Measurements from ENCODE around the gene NLRP6. TPM values are rescaled to one million over a fixed set of nuclear protein-coding genes. Genes with fewer than 3 reads are reported as not detected.

Gene NLRP6
- total RNA-seq, 2 experiments from 2014 or later = 14.4 to 14.7 TPM

DNA sequence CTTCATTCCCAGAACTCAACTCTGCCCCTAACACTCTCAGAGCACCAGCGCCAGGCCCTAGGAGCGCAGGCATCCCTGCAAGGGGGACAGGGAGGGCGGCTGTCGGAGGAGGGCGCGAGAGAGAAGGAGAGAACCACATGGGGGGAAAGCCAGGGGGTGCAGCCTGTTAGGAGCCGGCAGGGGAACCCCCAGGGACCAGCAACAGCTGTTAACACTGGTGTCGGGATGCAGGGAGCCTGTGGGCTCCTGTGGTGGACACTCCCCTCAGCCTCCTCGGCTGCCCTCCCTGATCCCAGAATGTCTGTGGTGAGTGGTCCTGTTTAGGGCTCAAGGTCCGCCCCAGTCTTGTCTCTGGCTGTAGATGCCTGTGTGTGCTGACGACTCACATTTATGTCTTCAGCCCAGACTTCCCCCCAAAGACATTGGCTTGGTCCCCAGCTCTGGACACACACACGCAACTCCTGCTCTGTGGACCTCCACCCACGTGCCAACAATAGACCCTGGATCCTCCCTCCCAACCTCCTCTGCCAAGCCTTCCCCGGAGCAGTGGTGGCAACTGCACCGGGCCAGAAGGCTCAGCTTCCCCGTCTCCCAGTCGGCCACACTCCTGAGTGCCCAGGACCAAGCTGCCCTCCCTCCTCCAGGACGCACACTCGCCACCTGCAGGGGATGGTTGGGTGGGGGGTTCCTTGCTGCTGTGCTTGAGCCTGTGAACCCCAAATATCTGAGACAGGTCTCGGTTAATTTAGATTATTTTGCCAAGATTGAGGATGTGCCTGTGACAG is 21.9 kb downstream of the NLRP6 start:
- Mint-ChIP-seq H3K9me3 (no peaks in the 10 kb centered on the region), H3K4me1 (ENCODE audit: low read depth) (peaks cover 14% of the 10 kb centered on the region), H3K27me3 (no peaks in the 10 kb centered on the region), H3K4me3 (no peak overlapping the region), H3K36me3 (ENCODE audit: low read depth) (peaks cover 2% of the 10 kb centered on the region), H3K27ac (no peak overlapping the region)
- POLR2A ChIA-PET = no interaction called here
- ATAC-seq (ENCODE audit: poor library complexity) (no peak), DNase-seq (peak in 3 of 14 experiments; percentile 21 to 60 (median 44))
- intact Hi-C loops (cut with DNase I, micrococcal nuclease) = loop anchor here in 1 of 2 experiments (10.0 kb wide), 1 partner anchor 215 kb away; no protein-coding TSS in a partner anchor
- H3K27ac ChIP-seq (ENCODE audit: low read depth in 1 of 2, low read length in 2 of 2) = no peak overlapping the region
- H3K27me3 ChIP-seq (ENCODE audit: control insufficient read depth in 1 of 2, insufficient read depth in 2 of 2, low read length in 2 of 2) = no peaks in the 10 kb centered on the region
- H3K4me3 ChIP-seq (ENCODE audit: low read length) = no peak overlapping the region
- H3K9me3 ChIP-seq (ENCODE audit: control insufficient read depth in 1 of 2, insufficient read depth in 1 of 2, low read length in 2 of 2) = no peaks in the 10 kb centered on the region
- H3K36me3 ChIP-seq (ENCODE audit: insufficient read depth, low read length) = no peaks in the 10 kb centered on the region
- TF ChIP-seq, protein P1, sequence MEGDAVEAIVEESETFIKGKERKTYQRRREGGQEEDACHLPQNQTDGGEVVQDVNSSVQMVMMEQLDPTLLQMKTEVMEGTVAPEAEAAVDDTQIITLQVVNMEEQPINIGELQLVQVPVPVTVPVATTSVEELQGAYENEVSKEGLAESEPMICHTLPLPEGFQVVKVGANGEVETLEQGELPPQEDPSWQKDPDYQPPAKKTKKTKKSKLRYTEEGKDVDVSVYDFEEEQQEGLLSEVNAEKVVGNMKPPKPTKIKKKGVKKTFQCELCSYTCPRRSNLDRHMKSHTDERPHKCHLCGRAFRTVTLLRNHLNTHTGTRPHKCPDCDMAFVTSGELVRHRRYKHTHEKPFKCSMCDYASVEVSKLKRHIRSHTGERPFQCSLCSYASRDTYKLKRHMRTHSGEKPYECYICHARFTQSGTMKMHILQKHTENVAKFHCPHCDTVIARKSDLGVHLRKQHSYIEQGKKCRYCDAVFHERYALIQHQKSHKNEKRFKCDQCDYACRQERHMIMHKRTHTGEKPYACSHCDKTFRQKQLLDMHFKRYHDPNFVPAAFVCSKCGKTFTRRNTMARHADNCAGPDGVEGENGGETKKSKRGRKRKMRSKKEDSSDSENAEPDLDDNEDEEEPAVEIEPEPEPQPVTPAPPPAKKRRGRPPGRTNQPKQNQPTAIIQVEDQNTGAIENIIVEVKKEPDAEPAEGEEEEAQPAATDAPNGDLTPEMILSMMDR (IDR thresholded peaks at IDR 0.05) = no peak
- CTCF ChIA-PET = interaction anchor here (2.4 kb wide), 1 partner anchor 49 kb away, joined by 7 read pairs; no protein-coding TSS in a partner anchor
- H3K4me1 ChIP-seq (ENCODE audit: insufficient read depth, low read length) = peaks cover 45% of the 10 kb centered on the region

DNA sequence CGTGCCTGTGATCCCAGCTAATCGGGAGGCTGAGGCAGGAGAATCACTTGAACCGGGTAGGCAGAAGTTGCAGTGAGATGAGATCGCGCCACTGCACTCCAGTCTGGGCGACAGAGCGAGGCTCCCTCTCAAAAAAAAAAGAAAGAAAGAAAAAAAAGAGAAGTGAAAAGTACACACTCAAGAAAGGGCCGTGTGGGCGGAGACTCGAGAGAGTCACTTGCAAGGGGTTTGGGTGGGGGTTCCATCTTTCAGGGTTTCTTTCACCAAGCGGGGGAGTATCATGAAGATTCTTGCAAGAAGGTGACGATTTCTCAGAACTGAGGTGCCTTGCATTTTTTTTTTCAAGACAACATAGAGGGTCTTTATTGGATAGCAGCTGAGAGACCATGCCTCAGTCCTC is 25.2 kb downstream of the NLRP6 start:
- Histone ChIP-seq H3K4me3 (ENCODE audit: low read length) (no peak overlapping the region), H3K36me3 (ENCODE audit: insufficient read depth, low read length) (no peaks in the 10 kb centered on the region), H3K27ac (ENCODE audit: low read depth in 1 of 2, low read length in 2 of 2) (no peak overlapping the region), H3K9me3 (ENCODE audit: control insufficient read depth in 1 of 2, insufficient read depth in 1 of 2, low read length in 2 of 2) (no peaks in the 10 kb centered on the region), H3K27me3 (ENCODE audit: control insufficient read depth in 1 of 2, insufficient read depth in 2 of 2, low read length in 2 of 2) (no peaks in the 10 kb centered on the region), H3K4me1 (ENCODE audit: insufficient read depth, low read length) (peaks cover 59% of the 10 kb centered on the region)
- no peak for ATAC-seq (ENCODE audit: poor library complexity)
- H3K4me1 Mint-ChIP-seq (ENCODE audit: low read depth) = peaks cover 27% of the 10 kb centered on the region
- ChIA-PET POLR2A (interaction anchor here (1.4 to 3.7 kb wide), 2 partner anchors 13 to 147 kb away, joined by 3 to 30 read pairs; no protein-coding TSS in a partner anchor), CTCF (no interaction called here)
- TF ChIP-seq, protein P1 (IDR thresholded peaks at IDR 0.05) = no peak
- intact Hi-C loops (cut with DNase I, micrococcal nuclease) = loop anchor here in 1 of 2 experiments (2.0 to 10.0 kb wide), 2 partner anchors 51 to 211 kb away; no protein-coding TSS in a partner anchor
- no peak overlapping the region for H3K27ac Mint-ChIP-seq
- H3K36me3 Mint-ChIP-seq (ENCODE audit: low read depth) = peaks cover 5% of the 10 kb centered on the region
- H3K4me3 Mint-ChIP-seq = peak overlapping the region; percentile 25
- DNase-seq = no peak
- H3K27me3 Mint-ChIP-seq = no peaks in the 10 kb centered on the region
- no peaks in the 10 kb centered on the region for H3K9me3 Mint-ChIP-seq

DNA sequence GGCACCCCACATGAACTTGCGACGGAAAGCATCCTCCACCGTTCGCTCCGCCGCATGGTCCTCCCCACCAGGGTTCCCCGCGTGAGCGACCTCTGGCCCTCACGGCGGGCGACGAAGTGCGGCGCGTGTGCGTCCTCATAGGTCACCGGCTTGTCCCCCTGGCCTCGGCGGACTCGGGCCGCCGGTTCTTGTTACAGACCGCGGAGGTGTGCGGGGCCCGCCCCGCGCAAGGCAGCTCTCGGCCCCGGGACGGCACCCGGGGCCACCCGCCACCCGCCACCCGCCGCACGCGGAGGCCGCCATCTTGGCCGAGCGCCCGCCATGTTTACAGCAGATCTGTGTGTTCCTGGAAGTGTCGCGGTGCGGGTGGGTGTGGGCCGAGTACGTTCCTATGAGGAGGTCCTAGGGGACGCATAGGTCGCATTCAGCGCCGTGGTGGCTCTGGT is 25.9 kb downstream of the NLRP6 start:
- no peaks in the 10 kb centered on the region for H3K36me3 ChIP-seq (ENCODE audit: insufficient read depth, low read length)
- intact Hi-C loops (cut with DNase I, micrococcal nuclease) = loop anchor here (2.0 to 10.0 kb wide), 3 partner anchors 15 to 211 kb away; partner anchors contain the start of genes PGGHG (in 1 of the 2) and PTDSS2 (in 1 of the 2)
- H3K9me3 ChIP-seq (ENCODE audit: control insufficient read depth in 1 of 2, insufficient read depth in 1 of 2, low read length in 2 of 2) = no peaks in the 10 kb centered on the region
- Mint-ChIP-seq H3K27ac (no peak overlapping the region), H3K36me3 (ENCODE audit: low read depth) (peaks cover 9% of the 10 kb centered on the region), H3K27me3 (no peaks in the 10 kb centered on the region), H3K4me1 (ENCODE audit: low read depth) (peaks cover 31% of the 10 kb centered on the region), H3K4me3 (no peak overlapping the region), H3K9me3 (no peaks in the 10 kb centered on the region)
- TF ChIP-seq, protein P1 (IDR thresholded peaks at IDR 0.05) = no peak
- no peaks in the 10 kb centered on the region for H3K27me3 ChIP-seq (ENCODE audit: control insufficient read depth in 1 of 2, insufficient read depth in 2 of 2, low read length in 2 of 2)
- DNase-seq (no peak), ATAC-seq (ENCODE audit: poor library complexity) (no peak)
- H3K4me1 ChIP-seq (ENCODE audit: insufficient read depth, low read length) = peaks cover 55% of the 10 kb centered on the region
- ChIA-PET CTCF (interaction anchor here (0.8 to 3.8 kb wide), 5 partner anchors 16 to 146 kb away, joined by 4 to 31 read pairs (median 9); partner anchors contain the start of genes PGGHG and PTDSS2), POLR2A (interaction anchor here (1.2 to 3.7 kb wide), 5 partner anchors 12 to 147 kb away, joined by 3 to 30 read pairs (median 17); partner anchors contain the start of genes BET1L, PGGHG and RIC8A)
- H3K27ac ChIP-seq (ENCODE audit: low read depth in 1 of 2, low read length in 2 of 2) = no peak overlapping the region
- no peak overlapping the region for H3K4me3 ChIP-seq (ENCODE audit: low read length)

Data from CD4-positive, alpha-beta T cell (primary cell).